NCI-H1417 (cell line): ENCODE measurements around the gene FAM228B.
"Not testable (repeated sequence)": the region's sequence is repeated elsewhere in the genome, so short reads cannot be mapped to it uniquely, and the experiment has no call there.

Experiments used
- DNase-seq, 3 experiments: peaks; one replicate each; lab custom pipeline; 2025; lab: John Stamatoyannopoulos, UW

The FAM228B gene

GRCh38 chr2:24123195-24123921 lies at the start of gene FAM228B, which contains the start of gene PFN4:
Gene FAM228B, plus strand, starts transcription at chr2:24123469. Its CDS starts 893 bp downstream, at chr2:24124362.
Gene PFN4, minus strand, starts transcription at chr2:24123334. Its CDS starts 799 bp downstream, at chr2:24122535.
- DNase-seq: peak; percentile 88 to 98 (median 95)

GRCh38 chr2:24073816-24074215 lies 49.5 kb upstream of the FAM228B start:
- no peak for DNase-seq

- no peak for DNase-seq
These were observed 48.0 kb upstream of the FAM228B start for GRCh38 chr2:24075259-24075658.

- DNase-seq: peak; percentile 100
These were observed 47.1 kb upstream of the FAM228B start, which contains the start of gene SF3B6 for GRCh38 chr2:24075915-24076848. Gene SF3B6, minus strand, starts transcription at chr2:24076326. Its CDS starts 97 bp downstream, at chr2:24076229.

- peak in 1 of 3 experiments; percentile 72 for DNase-seq
These were observed 46.3 kb upstream of the FAM228B start for GRCh38 chr2:24076849-24077534.

- peak in 2 of 3 experiments; percentile 50 to 62 for DNase-seq
These were observed 45.8 kb upstream of the FAM228B start for GRCh38 chr2:24077535-24077877.

- DNase-seq: no peak
These were observed 45.4 kb upstream of the FAM228B start for GRCh38 chr2:24077879-24078278.

- DNase-seq: peak in 1 of 3 experiments; percentile 68
These were observed 42.6 kb upstream of the FAM228B start for GRCh38 chr2:24080701-24081100.

GRCh38 chr2:24082787-24083566 lies 40.3 kb upstream of the FAM228B start:
- no peak for DNase-seq

GRCh38 chr2:24083567-24084385 lies 39.5 kb upstream of the FAM228B start:
- peak; percentile 62 to 91 (median 90) for DNase-seq

- peak; percentile 88 to 91 (median 91) for DNase-seq
These were observed 38.7 kb upstream of the FAM228B start, which contains the start of gene TP53I3 for GRCh38 chr2:24084386-24085199. Gene TP53I3, minus strand, starts transcription at chr2:24084834. Its CDS starts 508 bp downstream, at chr2:24084326.

GRCh38 chr2:24085200-24085489 lies 38.1 kb upstream of the FAM228B start:
- DNase-seq: no peak

- no peak for DNase-seq
These were observed 37.0 kb upstream of the FAM228B start for GRCh38 chr2:24086241-24086640.

- no peak for DNase-seq
These were observed 36.2 kb upstream of the FAM228B start for GRCh38 chr2:24087032-24087431.

GRCh38 chr2:24088821-24089359 lies 34.4 kb upstream of the FAM228B start:
- DNase-seq: no peak

- DNase-seq: not testable (repeated sequence)
These were observed 30.0 kb upstream of the FAM228B start for GRCh38 chr2:24093270-24093669.

- DNase-seq: not testable (repeated sequence)
These were observed 28.0 kb upstream of the FAM228B start for GRCh38 chr2:24095171-24095677.

- not testable (repeated sequence) for DNase-seq
These were observed 22.5 kb upstream of the FAM228B start for GRCh38 chr2:24100732-24101131.

- no peak for DNase-seq
These were observed 21.3 kb upstream of the FAM228B start for GRCh38 chr2:24101992-24102391.
